NCI-H128 (cell line): ENCODE data around the gene VN1R5.
"Not testable (repeated sequence)": the region's sequence is repeated elsewhere in the genome, so short reads cannot be mapped to it uniquely, and the experiment has no call there.

Source experiments
- DNase-seq: peaks from one replicate; lab custom pipeline; 2025; ENCODE audit not compliant: unreplicated experiment; lab: John Stamatoyannopoulos, UW

Gene VN1R5

GRCh38 chr1:247270003-247270402, 14.1 kb downstream of the VN1R5 start:
- no peak for DNase-seq

- DNase-seq = no peak
These were observed 17.1 kb downstream of the VN1R5 start for GRCh38 chr1:247273013-247273412.

- DNase-seq = no peak
These were observed 18.9 kb downstream of the VN1R5 start for GRCh38 chr1:247274605-247275256.

- no peak for DNase-seq
These were observed 21.3 kb downstream of the VN1R5 start for GRCh38 chr1:247277191-247277590.

- no peak for DNase-seq
These were observed 25.2 kb downstream of the VN1R5 start for GRCh38 chr1:247281001-247281574.

GRCh38 chr1:247286134-247286670, 30.3 kb downstream of the VN1R5 start:
- DNase-seq = no peak

GRCh38 chr1:247287460-247287859, 31.6 kb downstream of the VN1R5 start:
- DNase-seq = no peak

- DNase-seq = no peak
These were observed 32.5 kb downstream of the VN1R5 start for GRCh38 chr1:247288341-247288740.

GRCh38 chr1:247289274-247289892, 33.5 kb downstream of the VN1R5 start:
- not testable (repeated sequence) for DNase-seq

- no peak for DNase-seq
These were observed 34.7 kb downstream of the VN1R5 start for GRCh38 chr1:247290576-247290975.

GRCh38 chr1:247291161-247291560, 35.3 kb downstream of the VN1R5 start:
- no peak for DNase-seq

- no peak for DNase-seq
These were observed 36.1 kb downstream of the VN1R5 start for GRCh38 chr1:247291833-247292561.

- no peak for DNase-seq
These were observed 37.2 kb downstream of the VN1R5 start for GRCh38 chr1:247293047-247293446.

GRCh38 chr1:247294282-247294681, 38.4 kb downstream of the VN1R5 start:
- DNase-seq = no peak

GRCh38 chr1:247295274-247295684, 39.4 kb downstream of the VN1R5 start:
- no peak for DNase-seq

- DNase-seq = no peak
These were observed 39.9 kb downstream of the VN1R5 start for GRCh38 chr1:247295746-247296145.

- no peak for DNase-seq
These were observed 40.8 kb downstream of the VN1R5 start for GRCh38 chr1:247296599-247297180.

- DNase-seq = no peak
These were observed 41.6 kb downstream of the VN1R5 start for GRCh38 chr1:247297263-247298123.

- DNase-seq = no peak
These were observed 42.2 kb downstream of the VN1R5 start for GRCh38 chr1:247298124-247298481.

- DNase-seq = no peak
These were observed 42.8 kb downstream of the VN1R5 start for GRCh38 chr1:247298701-247299100.
